Measurements from ENCODE around the gene AMH.

Gene AMH

DNA sequence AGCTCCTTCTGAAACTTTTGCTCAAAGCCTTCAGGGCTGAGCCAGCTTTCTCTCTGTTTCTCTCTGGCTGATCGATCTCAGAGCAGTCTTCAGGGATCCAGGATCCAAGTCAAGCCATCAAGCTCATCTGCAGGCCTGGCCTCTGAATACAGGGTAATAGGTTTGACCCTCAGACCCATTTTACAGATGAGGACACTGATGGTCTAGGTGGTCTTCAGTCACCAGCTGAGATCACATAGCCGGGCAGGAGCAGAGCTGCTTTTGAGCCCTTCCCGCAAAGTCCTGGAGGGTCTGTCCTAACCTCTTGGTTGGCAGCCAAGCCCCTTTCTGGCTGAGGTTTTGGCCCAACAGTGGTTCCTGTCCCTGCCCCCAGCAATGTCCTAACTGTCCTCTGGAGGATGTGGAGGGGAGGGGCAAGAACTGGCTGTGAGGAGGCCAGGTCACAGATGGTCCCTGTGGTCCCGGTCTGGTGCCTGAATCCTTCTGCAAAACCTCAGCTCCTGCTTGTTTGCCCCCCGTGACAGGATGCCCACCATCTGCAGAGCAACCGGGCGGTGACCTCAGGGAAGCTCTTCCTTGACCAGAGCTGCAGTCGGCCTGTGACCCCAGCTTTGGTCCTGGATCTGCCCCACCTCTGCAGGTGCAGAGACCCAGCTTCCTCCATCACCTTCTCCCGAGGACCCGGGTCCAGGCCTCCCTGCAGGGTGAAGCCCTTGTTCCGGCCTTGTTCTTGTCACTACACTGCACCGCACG is 38.6 kb downstream of the AMH start:
- no peak for TF ChIP-seq POLR2AphosphoS5 (IDR thresholded peaks at IDR 0.05; ENCODE audit: low read depth, low read length)
- no peak for TF ChIP-seq SIN3A (IDR thresholded peaks at IDR 0.05; ENCODE audit: borderline replicate concordance, insufficient read depth, low read length)
- TF ChIP-seq FOXP2 (optimal IDR thresholded peaks at IDR 0.05; ENCODE audit: borderline replicate concordance, extremely low read depth, extremely low read length, insufficient read depth): no peak

DNA sequence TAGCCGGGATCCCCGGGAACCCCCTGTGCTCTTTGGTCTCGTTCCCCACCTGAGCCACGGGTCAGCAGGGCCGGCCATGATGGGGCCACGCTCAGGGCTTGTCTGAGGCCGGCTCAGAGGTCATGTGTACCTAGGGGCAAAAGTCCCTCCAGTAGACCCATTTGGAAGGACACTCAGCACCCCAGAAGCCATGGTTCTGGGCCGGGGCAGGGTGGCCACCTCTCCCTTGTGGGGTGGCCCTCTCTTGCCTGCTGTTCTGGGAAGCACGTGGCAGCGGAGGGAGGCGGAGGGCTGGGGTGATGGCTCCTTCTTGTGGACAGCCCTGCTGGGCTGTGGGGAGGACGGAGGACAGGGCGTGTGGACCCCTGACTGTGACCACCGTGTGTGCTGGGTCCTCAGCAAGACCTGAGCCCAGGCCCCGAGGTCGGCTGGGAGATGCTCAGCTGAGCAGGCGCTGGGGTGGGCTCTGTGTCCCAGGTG is 39.3 kb downstream of the AMH start:
- TF ChIP-seq TAF1 (IDR thresholded peaks at IDR 0.05; ENCODE audit: borderline replicate concordance, insufficient read depth, low read length) (no peak), POLR2AphosphoS5 (IDR thresholded peaks at IDR 0.05; ENCODE audit: low read depth, low read length) (no peak), SIN3A (IDR thresholded peaks at IDR 0.05; ENCODE audit: borderline replicate concordance, insufficient read depth, low read length) (no peak), FOXP2 (optimal IDR thresholded peaks at IDR 0.05; ENCODE audit: borderline replicate concordance, extremely low read depth, extremely low read length, insufficient read depth) (no peak)
- TF ChIP-seq, protein P1, sequence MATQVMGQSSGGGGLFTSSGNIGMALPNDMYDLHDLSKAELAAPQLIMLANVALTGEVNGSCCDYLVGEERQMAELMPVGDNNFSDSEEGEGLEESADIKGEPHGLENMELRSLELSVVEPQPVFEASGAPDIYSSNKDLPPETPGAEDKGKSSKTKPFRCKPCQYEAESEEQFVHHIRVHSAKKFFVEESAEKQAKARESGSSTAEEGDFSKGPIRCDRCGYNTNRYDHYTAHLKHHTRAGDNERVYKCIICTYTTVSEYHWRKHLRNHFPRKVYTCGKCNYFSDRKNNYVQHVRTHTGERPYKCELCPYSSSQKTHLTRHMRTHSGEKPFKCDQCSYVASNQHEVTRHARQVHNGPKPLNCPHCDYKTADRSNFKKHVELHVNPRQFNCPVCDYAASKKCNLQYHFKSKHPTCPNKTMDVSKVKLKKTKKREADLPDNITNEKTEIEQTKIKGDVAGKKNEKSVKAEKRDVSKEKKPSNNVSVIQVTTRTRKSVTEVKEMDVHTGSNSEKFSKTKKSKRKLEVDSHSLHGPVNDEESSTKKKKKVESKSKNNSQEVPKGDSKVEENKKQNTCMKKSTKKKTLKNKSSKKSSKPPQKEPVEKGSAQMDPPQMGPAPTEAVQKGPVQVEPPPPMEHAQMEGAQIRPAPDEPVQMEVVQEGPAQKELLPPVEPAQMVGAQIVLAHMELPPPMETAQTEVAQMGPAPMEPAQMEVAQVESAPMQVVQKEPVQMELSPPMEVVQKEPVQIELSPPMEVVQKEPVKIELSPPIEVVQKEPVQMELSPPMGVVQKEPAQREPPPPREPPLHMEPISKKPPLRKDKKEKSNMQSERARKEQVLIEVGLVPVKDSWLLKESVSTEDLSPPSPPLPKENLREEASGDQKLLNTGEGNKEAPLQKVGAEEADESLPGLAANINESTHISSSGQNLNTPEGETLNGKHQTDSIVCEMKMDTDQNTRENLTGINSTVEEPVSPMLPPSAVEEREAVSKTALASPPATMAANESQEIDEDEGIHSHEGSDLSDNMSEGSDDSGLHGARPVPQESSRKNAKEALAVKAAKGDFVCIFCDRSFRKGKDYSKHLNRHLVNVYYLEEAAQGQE (IDR thresholded peaks at IDR 0.05; ENCODE audit: insufficient read depth in 1 of 2, low read depth in 2 of 2, low read length in 2 of 2): no peak

DNA sequence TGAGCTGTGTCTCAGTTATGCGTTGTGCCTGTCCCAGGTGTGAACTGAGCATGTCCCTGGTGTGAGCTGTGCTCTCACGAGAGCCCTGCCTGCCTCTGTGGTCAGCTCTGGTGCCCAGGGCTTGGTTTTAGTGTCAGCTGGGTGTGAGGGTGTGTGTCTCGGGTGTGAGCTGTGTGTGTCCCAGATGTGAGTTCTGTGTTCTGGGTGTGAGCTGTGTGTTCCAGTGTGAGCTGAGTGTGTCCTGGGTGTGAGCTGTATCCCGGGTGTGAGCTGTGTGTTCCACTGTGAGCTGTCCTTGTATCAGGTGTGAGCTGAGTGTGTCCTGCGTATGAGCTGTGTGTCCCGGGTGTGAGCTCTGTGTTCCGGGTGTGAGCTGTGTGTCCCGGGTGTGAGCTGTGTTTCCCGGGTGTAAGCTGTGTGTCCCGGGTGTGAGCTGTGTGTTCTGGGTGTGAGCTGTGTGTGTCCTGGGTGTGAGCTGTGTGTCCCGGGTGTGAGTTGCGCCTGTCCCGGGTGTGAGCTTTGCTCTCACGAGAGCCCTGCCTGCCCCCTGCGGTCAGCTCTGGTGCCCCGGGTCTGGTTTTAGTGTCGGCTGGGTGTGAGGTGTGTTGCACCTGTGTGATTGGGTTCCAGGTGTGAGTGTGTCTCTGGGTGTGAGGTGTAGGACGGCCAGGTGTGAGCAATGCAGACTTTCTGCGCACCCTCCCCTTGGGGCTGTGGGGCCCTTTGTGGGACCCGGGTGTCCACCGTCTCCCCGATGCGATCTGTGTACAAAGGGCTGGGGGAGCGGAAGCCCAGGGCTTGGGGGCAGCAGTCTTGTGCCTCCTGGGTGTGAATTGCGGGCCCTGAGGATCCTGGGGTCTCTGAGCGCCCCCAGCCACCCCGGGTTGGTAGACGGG is 39.9 kb downstream of the AMH start:
- TF ChIP-seq SIN3A (IDR thresholded peaks at IDR 0.05; ENCODE audit: borderline replicate concordance, insufficient read depth, low read length) (no peak), TAF1 (IDR thresholded peaks at IDR 0.05; ENCODE audit: borderline replicate concordance, insufficient read depth, low read length) (no peak), POLR2AphosphoS5 (IDR thresholded peaks at IDR 0.05; ENCODE audit: low read depth, low read length) (no peak), FOXP2 (optimal IDR thresholded peaks at IDR 0.05; ENCODE audit: borderline replicate concordance, extremely low read depth, extremely low read length, insufficient read depth) (no peak)
- TF ChIP-seq, protein P1 (IDR thresholded peaks at IDR 0.05; ENCODE audit: insufficient read depth in 1 of 2, low read depth in 2 of 2, low read length in 2 of 2): no peak

DNA sequence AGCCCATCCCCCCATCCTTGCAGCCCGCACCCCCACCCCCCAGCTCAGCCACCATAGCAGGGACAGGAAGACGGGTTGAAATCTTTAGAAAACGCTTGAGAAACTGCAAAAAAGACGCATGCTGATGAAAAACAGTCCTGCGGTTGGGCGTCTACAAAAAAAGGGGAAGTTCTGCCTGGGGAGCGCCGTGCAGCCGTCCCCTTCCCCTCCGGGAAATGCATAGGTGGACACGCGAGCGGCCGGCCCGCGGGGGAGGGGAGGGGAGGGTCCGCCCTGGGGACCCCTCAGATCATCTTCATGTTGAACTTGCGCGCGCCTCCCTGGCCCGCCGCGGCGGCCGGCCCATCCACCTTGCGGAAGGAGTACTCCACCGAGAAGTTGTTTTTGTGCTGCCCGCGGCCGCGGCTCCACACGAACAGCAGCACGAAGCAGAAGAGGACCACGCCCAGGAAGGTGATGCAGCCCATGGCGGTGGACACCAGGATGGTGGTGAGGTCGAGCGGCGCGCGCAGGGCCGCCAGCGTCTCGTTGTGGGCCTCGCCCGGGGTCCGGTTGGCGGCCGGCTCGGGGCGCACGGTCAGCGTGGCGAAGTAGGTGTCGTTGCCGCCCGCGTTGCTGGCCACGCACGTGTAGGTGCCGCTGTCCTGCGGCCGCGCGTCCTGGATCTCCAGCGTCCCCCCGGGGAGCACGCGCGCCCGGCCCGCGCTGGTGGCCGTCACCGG is 40.8 kb downstream of the AMH start:
- no peak for TF ChIP-seq TAF1 (IDR thresholded peaks at IDR 0.05; ENCODE audit: borderline replicate concordance, insufficient read depth, low read length)
- TF ChIP-seq FOXP2 (optimal IDR thresholded peaks at IDR 0.05; ENCODE audit: borderline replicate concordance, extremely low read depth, extremely low read length, insufficient read depth): no peak
- TF ChIP-seq POLR2AphosphoS5 (IDR thresholded peaks at IDR 0.05; ENCODE audit: low read depth, low read length): no peak
- no peak for TF ChIP-seq SIN3A (IDR thresholded peaks at IDR 0.05; ENCODE audit: borderline replicate concordance, insufficient read depth, low read length)
- TF ChIP-seq, protein P1 (IDR thresholded peaks at IDR 0.05; ENCODE audit: insufficient read depth in 1 of 2, low read depth in 2 of 2, low read length in 2 of 2): no peak
